B cell (primary cell): Measurements from ENCODE around the gene OR6C75. TPM values are rescaled to one million over a fixed set of nuclear protein-coding genes. Genes with fewer than 3 reads are reported as not detected.
"Not testable (repeated sequence)": the region's sequence is repeated elsewhere in the genome, so short reads cannot be mapped to it uniquely, and the experiment has no call there.

Source experiments
- ATAC-seq: fragments of 200-7000 bp; cut with Tn5 transposase; one replicate; pipeline ENCODE4 v1.10.0; 2021; ENCODE audit warnings: low read depth, mild to moderate bottlenecking, moderate number of reproducible peaks, moderate library complexity
- CTCF ChIA-PET: fragments of 350-600 bp; sonication (Branson Sonifier 250); formaldehyde crosslinking; loops from one replicate; lab custom pipeline; 2021; ENCODE audit warnings: antibody characterized with exemption, inconsistent platforms; lab: Charles Lee
- POLR2A ChIA-PET: fragments of 350-600 bp; sonication (Branson Sonifier 250); formaldehyde crosslinking; loops from one replicate; lab custom pipeline; 2021; ENCODE audit warnings: antibody characterized with exemption; lab: Charles Lee
- DNase-seq: peaks from one replicate; pipeline ENCODE4 v3.0.0; 2013
- H2AFZ ChIP-seq: 2 replicates; pipeline ENCODE4 v1.6.1; 2012; ENCODE audit warnings: mild to moderate bottlenecking, low read depth, low read length; ENCODE audit not compliant: insufficient read depth, poor library complexity, severe bottlenecking
- H3K27ac ChIP-seq, 2 donors: 1 replicate in 1 of 2; 2 replicates in 1 of 2; pipeline ENCODE4 v1.5.1; 2012 to 2013; ENCODE audit warnings: low read length in 2 of 2, mild to moderate bottlenecking in 2 of 2, moderate library complexity in 1 of 2
- H3K27me3 ChIP-seq, 4 experiments: fragments of 200-600 bp in 1 of 4; sonication (generic) in 1 of 4; replicated peaks in 1 of 4; 1 replicate in 2 of 4; 2 replicates in 2 of 4; pipeline versions ENCODE4 v1.6.1 to v1.7.0; 2013 to 2016; ENCODE audit warnings: low read length in 3 of 4, mild to moderate bottlenecking in 2 of 4, mixed read lengths in 1 of 4, moderate library complexity in 1 of 4; ENCODE audit not compliant: insufficient read depth in 4 of 4, control insufficient read depth in 3 of 4; ENCODE audit errors: control extremely low read depth in 1 of 4
- H3K36me3 ChIP-seq, 2 experiments: replicated peaks in 1 of 2; 1 replicate in 1 of 2; 2 replicates in 1 of 2; pipeline versions ENCODE4 v1.6.1 to v1.7.1; 2013; ENCODE audit warnings: low read length in 1 of 2; ENCODE audit not compliant: insufficient read depth in 2 of 2, control insufficient read depth in 1 of 2; ENCODE audit errors: control extremely low read depth in 1 of 2, extremely low read depth in 1 of 2
- H3K4me1 ChIP-seq, 2 donors: fragments of 200-600 bp in 1 of 2; sonication (generic) in 1 of 2; 1 replicate in 1 of 2; 2 replicates in 1 of 2; pipeline versions ENCODE4 v1.5.1 to v1.6.1; 2013 to 2017; ENCODE audit warnings: low read length in 2 of 2; ENCODE audit not compliant: control insufficient read depth in 2 of 2, insufficient read depth in 2 of 2
- H3K4me2 ChIP-seq: replicated peaks from 2 replicates; pipeline ENCODE3; 2012; ENCODE audit warnings: mild to moderate bottlenecking, low read depth, low read length; ENCODE audit not compliant: poor library complexity, severe bottlenecking
- H3K4me3 ChIP-seq, 5 experiments: fragments of 200-600 bp in 1 of 5; sonication (generic) in 1 of 5; 1 replicate in 3 of 5; 2 replicates in 2 of 5; pipeline versions ENCODE4 v1.5.1 to v1.7.0; 2011 to 2016; ENCODE audit warnings: low read length in 4 of 5, mild to moderate bottlenecking in 4 of 5, low read depth in 2 of 5, control low read depth in 1 of 5, moderate library complexity in 1 of 5; ENCODE audit not compliant: insufficient read depth in 1 of 5; ENCODE audit errors: control extremely low read depth in 1 of 5, extremely low read depth in 1 of 5
- H3K79me2 ChIP-seq: fragments of 200-600 bp; sonication (generic); one replicate; pipeline ENCODE4 v1.6.0; 2016; ENCODE audit warnings: low read length; ENCODE audit not compliant: control insufficient read depth, insufficient read depth
- H3K9ac ChIP-seq: fragments of 200-600 bp; sonication (generic); 2 replicates; pipeline ENCODE4 v1.6.1; 2017; ENCODE audit warnings: mild to moderate bottlenecking, low read length, moderate library complexity
- H3K9me3 ChIP-seq, 3 donors: one replicate each; pipeline versions ENCODE4 v1.6.1 to v1.7.1; 2013; ENCODE audit warnings: low read length in 2 of 3; ENCODE audit not compliant: control insufficient read depth in 2 of 3, insufficient read depth in 1 of 3; ENCODE audit errors: control extremely low read depth in 1 of 3
- H4K20me1 ChIP-seq: 2 replicates; pipeline ENCODE4 v1.6.0; 2012; ENCODE audit warnings: mild to moderate bottlenecking, low read length; ENCODE audit not compliant: insufficient read depth, control insufficient read depth, poor library complexity, severe bottlenecking
- H3K27ac Mint-ChIP-seq: one replicate; pipeline ENCODE4 v1.8.0; 2021; ENCODE audit warnings: mixed read lengths
- H3K27me3 Mint-ChIP-seq: one replicate; pipeline ENCODE4 v1.8.0; 2021; ENCODE audit warnings: mixed read lengths
- H3K4me1 Mint-ChIP-seq: one replicate; pipeline ENCODE4 v1.8.0; 2021; ENCODE audit warnings: mixed read lengths
- H3K4me3 Mint-ChIP-seq: one replicate; pipeline ENCODE4 v1.8.0; 2021; ENCODE audit warnings: mixed read lengths
- H3K9me3 Mint-ChIP-seq: one replicate; pipeline ENCODE4 v1.8.0; 2022; ENCODE audit warnings: mixed read lengths; ENCODE audit not compliant: insufficient read depth
- EZH2 ChIP-seq: IDR thresholded peaks from 2 replicates; pipeline ENCODE4 v1.6.1; 2012; ENCODE audit warnings: borderline replicate concordance, low read depth, mild to moderate bottlenecking, moderate library complexity, low read length; ENCODE audit not compliant: insufficient read depth, poor library complexity, severe bottlenecking
- WGBS: methylation state at CpG from one replicate; pipeline ENCODE4 v1.1.5; 2013; ENCODE audit warnings: missing lambda C conversion rate; ENCODE audit not compliant: insufficient coverage; 5-methylcytosine and 5-hydroxymethylcytosine counted together
- intact Hi-C: fragments of 100-400 bp; cut with micrococcal nuclease; formaldehyde crosslinking; loops from one replicate; pipeline ENCODE4 v1.10.0; 2022
- polyA plus RNA-seq: library from polyadenylated mRNA; depleted of rRNA; stranded (reverse); fragments of >200 nt; gene quantifications from 2 replicates; pipeline ENCODE4 v1.2.3, GENCODE V29; 2012
- total RNA-seq, 2 donors: library from RNA; stranded (reverse); fragments of 120-200 nt in 1 of 2; gene quantifications; 1 replicate in 1 of 2; 2 replicates in 1 of 2; pipeline versions ENCODE4 v1.2.3 to v1.2.4, GENCODE V29; 2013 to 2022

OR6C75 gene
- total and polyA plus RNA-seq, 2 donors (not counting 1 experiment from before 2014, with no cell fraction given), result not detected

- POLR2A ChIA-PET, result no interaction called here
These were observed 45.1 kb downstream of the OR6C75 start for GRCh38 chr12:55407866-55408265.

GRCh38 chr12:55409133-55409532 is 46.4 kb downstream of the OR6C75 start:
- ATAC-seq, H3K27ac Mint-ChIP-seq, H3K27ac ChIP-seq, H3K4me1 ChIP-seq, H3K4me3 Mint-ChIP-seq, H3K9me3 ChIP-seq, H3K27me3 Mint-ChIP-seq, H3K9ac ChIP-seq, H3K4me2 ChIP-seq, DNase-seq, POLR2A ChIA-PET, H3K27me3 ChIP-seq, H3K79me2 ChIP-seq, H3K9me3 Mint-ChIP-seq, H2AFZ ChIP-seq, H3K36me3 ChIP-seq, intact Hi-C loops, H4K20me1 ChIP-seq, H3K4me1 Mint-ChIP-seq, H3K4me3 ChIP-seq, CTCF ChIA-PET: not testable (repeated sequence)
- WGBS, result no CpG with 5 or more reads among the region's 1 CpG

More at GRCh38 chr12:55407866-55408265, 45.1 kb downstream of the OR6C75 start:
- no peak overlapping the region for H3K4me2 ChIP-seq
- H3K4me1 ChIP-seq, result no peaks in the 10 kb centered on the region
- H4K20me1 ChIP-seq, result no peaks in the 10 kb centered on the region
- no peak for TF ChIP-seq EZH2
- H3K27ac ChIP-seq, result no peak overlapping the region
- Mint-ChIP-seq H3K4me1 (no peaks in the 10 kb centered on the region), H3K4me3 (no peak overlapping the region), H3K27ac (no peak overlapping the region), H3K27me3 (peaks cover 4% of the 10 kb centered on the region), H3K9me3 (peaks cover 5% of the 10 kb centered on the region)
- ATAC-seq (no peak), DNase-seq (no peak)
- H3K9ac ChIP-seq, result no peak overlapping the region
- H3K4me3 ChIP-seq, result no peak overlapping the region
- CTCF ChIA-PET, result no interaction called here
- H3K79me2 ChIP-seq, result no peaks in the 10 kb centered on the region
- H3K36me3 ChIP-seq, result no peaks in the 10 kb centered on the region
- no peak overlapping the region for H2AFZ ChIP-seq
- H3K9me3 ChIP-seq, result peaks cover 0 to 4% (median 0%) of the 10 kb centered on the region in 3 donors
- WGBS, result no CpG with 5 or more reads among the region's 1 CpG
- no peaks in the 10 kb centered on the region for H3K27me3 ChIP-seq
- intact Hi-C loops, result no loop called here

GRCh38 chr12:55412138-55412537 is 49.4 kb downstream of the OR6C75 start:
- H3K4me2 ChIP-seq, CTCF ChIA-PET: not testable (repeated sequence)

More at GRCh38 chr12:55412138-55412537, 49.4 kb downstream of the OR6C75 start:
- H3K4me1 Mint-ChIP-seq, H3K9ac ChIP-seq, H2AFZ ChIP-seq, H3K27ac ChIP-seq, H3K9me3 Mint-ChIP-seq, H3K4me1 ChIP-seq, H3K27me3 ChIP-seq, H3K36me3 ChIP-seq, intact Hi-C loops, H4K20me1 ChIP-seq, POLR2A ChIA-PET, DNase-seq, ATAC-seq, H3K79me2 ChIP-seq, H3K4me3 Mint-ChIP-seq, H3K9me3 ChIP-seq, H3K4me3 ChIP-seq, H3K27ac Mint-ChIP-seq: not testable (repeated sequence)
- 94% methylated on average over 7 of the region's 15 CpGs for WGBS
- peaks cover 23% of the 10 kb centered on the region for H3K27me3 Mint-ChIP-seq
